T-cell (primary cell): Measurements from ENCODE around the gene HOXB7. TPM values are rescaled to one million over a fixed set of nuclear protein-coding genes. Genes with fewer than 3 reads are reported as not detected.

Experiments used
- ATAC-seq, 4 experiments: fragments of 200-7000 bp in 3 of 4; fragments of 150-1000 bp in 1 of 4; cut with Tn5 transposase; replicated peaks in 1 of 4; 1 replicate in 3 of 4; 2 replicates in 1 of 4; pipeline ENCODE4 v1.10.0; 2021; ENCODE audit warnings: moderate library complexity in 3 of 4, mild to moderate bottlenecking in 2 of 4, moderate number of reproducible peaks in 1 of 4
- CTCF ChIA-PET, 2 donors: fragments of 300-600 bp; sonication (Branson Sonifier 250); formaldehyde crosslinking; loops; one replicate each; lab custom pipeline; 2022; ENCODE audit warnings: antibody characterized with exemption in 2 of 2; lab: Charles Lee
- POLR2A ChIA-PET, 2 donors: fragments of 300-600 bp; sonication (Branson Sonifier 250); formaldehyde crosslinking; loops; one replicate each; lab custom pipeline; 2022; ENCODE audit warnings: antibody characterized with exemption in 2 of 2; lab: Charles Lee
- DNase-seq, 35 experiments: peaks; one replicate each; pipeline versions ENCODE4 v3.0.0 to v3.0.0-alpha.2; 2013 to 2023
- H3K27ac ChIP-seq: one replicate; pipeline ENCODE4 v1.5.1; 2013; ENCODE audit warnings: low read length
- H3K27me3 ChIP-seq, 2 experiments: replicated peaks in 1 of 2; 1 replicate in 1 of 2; 2 replicates in 1 of 2; pipeline versions ENCODE4 v1.6.1 to v1.7.0; 2013; ENCODE audit warnings: low read length in 1 of 2, mixed read lengths in 1 of 2; ENCODE audit not compliant: control insufficient read depth in 2 of 2, insufficient read depth in 2 of 2; ENCODE audit errors: extremely low read depth in 1 of 2
- H3K36me3 ChIP-seq, 2 donors: 1 replicate in 1 of 2; 2 replicates in 1 of 2; pipeline versions ENCODE4 v1.6.1 to v1.7.0; 2013; ENCODE audit warnings: low read length in 1 of 2; ENCODE audit not compliant: control insufficient read depth in 2 of 2, insufficient read depth in 1 of 2; ENCODE audit errors: extremely low read depth in 1 of 2
- H3K4me1 ChIP-seq, 2 experiments: 1 replicate in 1 of 2; 2 replicates in 1 of 2; pipeline versions ENCODE4 v1.6.1 to v1.7.0; 2013; ENCODE audit warnings: low read length in 2 of 2, mixed read lengths in 1 of 2; ENCODE audit not compliant: insufficient read depth in 2 of 2, control insufficient read depth in 1 of 2; ENCODE audit errors: extremely low read depth in 1 of 2
- H3K4me3 ChIP-seq, 2 donors: 1 replicate in 1 of 2; 2 replicates in 1 of 2; pipeline versions ENCODE4 v1.5.1 to v1.7.0; 2013; ENCODE audit warnings: mild to moderate bottlenecking in 2 of 2, low read length in 1 of 2, moderate library complexity in 1 of 2; ENCODE audit not compliant: control insufficient read depth in 1 of 2; ENCODE audit errors: extremely low read depth in 1 of 2
- H3K9me3 ChIP-seq: 2 replicates; pipeline ENCODE4 v1.7.0; 2013
- H3K27ac Mint-ChIP-seq, 2 donors: one replicate each; pipeline ENCODE4 v1.8.0; 2020 to 2021; ENCODE audit warnings: mild to moderate bottlenecking in 2 of 2, mixed read lengths in 2 of 2
- H3K27me3 Mint-ChIP-seq, 2 donors: one replicate each; pipeline ENCODE4 v1.8.0; 2021 to 2022; ENCODE audit warnings: mixed read lengths in 2 of 2
- H3K36me3 Mint-ChIP-seq: one replicate; pipeline ENCODE4 v1.8.0; 2021; ENCODE audit warnings: mixed read lengths
- H3K4me1 Mint-ChIP-seq, 3 donors: one replicate each; pipeline ENCODE4 v1.8.0; 2020 to 2022; ENCODE audit warnings: mixed read lengths in 3 of 3, mild to moderate bottlenecking in 1 of 3
- H3K4me3 Mint-ChIP-seq, 3 donors: one replicate each; pipeline ENCODE4 v1.8.0; 2020 to 2022; ENCODE audit warnings: mild to moderate bottlenecking in 3 of 3, mixed read lengths in 3 of 3, moderate library complexity in 3 of 3
- H3K9me3 Mint-ChIP-seq, 3 donors: one replicate each; pipeline ENCODE4 v1.8.0; 2020 to 2022; ENCODE audit warnings: mixed read lengths in 3 of 3
- WGBS: methylation state at CpG from one replicate; pipeline ENCODE4 v1.1.5; 2013; ENCODE audit warnings: missing lambda C conversion rate; ENCODE audit not compliant: insufficient coverage; 5-methylcytosine and 5-hydroxymethylcytosine counted together
- total RNA-seq, 35 experiments: library from RNA in 6 of 35; stranded (reverse) in 6 of 35; fragments of 120-200 nt in 1 of 35; gene quantifications; one replicate each; pipeline versions ENCODE4 v1.2.1 to v1.2.4 and lab custom pipeline; 2013 to 2026

Gene HOXB7
- total RNA-seq, 5 donors from 2014 or later (not counting 1 experiment from before 2014, with no cell fraction given): 0.47 to 0.66 (median 0.60) TPM; not detected in 2

DNA sequence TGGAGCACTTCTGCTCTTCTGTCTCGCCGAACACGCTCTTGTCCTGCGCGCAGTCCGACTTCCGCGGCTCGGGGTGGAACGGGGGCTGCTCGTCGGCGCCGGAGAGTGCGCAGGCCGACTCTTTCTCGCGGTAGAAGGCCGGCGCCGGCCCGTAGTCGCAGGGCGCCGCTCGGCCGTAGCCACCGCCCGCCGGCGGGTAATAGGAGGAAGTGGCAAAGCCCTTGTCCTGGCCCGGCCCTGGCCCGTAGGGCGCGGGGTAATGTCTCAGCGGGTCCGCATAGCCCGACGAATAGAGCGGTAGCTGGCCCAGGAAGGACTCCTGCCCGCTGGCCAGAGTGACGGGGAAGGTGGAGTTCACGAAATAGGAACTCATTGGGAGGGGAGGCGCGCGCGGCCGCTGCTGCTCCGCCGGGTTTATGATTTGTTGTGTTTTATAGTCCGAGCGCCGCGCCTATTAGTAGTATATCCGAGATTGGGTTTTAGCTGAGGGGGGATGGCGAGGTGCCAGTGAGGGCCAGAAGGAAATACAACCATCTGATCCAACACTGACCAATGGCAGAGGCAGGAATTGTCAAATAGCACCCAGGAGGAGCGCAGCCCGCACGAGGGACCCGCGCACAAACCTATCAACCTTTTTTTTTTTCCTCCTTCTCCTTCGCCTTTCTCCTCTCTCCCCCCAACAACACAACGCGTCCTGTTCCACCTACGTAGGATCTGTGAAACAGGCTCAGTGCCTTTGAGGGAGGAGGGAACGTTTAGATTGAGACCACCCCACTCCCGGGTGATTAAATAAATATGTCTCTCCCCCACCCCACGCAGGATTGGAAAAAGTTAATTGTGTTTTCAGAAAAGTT, 12.8 kb downstream of the HOXB7 start:
- H3K27ac Mint-ChIP-seq: no peak overlapping the region
- peaks cover 42 to 53% (median 46%) of the 10 kb centered on the region in 3 donors for H3K4me1 Mint-ChIP-seq
- WGBS: 1% methylated on average over 50 of the region's 68 CpGs
- H3K9me3 ChIP-seq: no peaks in the 10 kb centered on the region
- no peak overlapping the region for H3K27ac ChIP-seq
- peak overlapping the region; percentile 64 to 81 (median 74) for H3K4me3 Mint-ChIP-seq
- peaks cover 89 to 94% of the 10 kb centered on the region in 2 donors for H3K27me3 Mint-ChIP-seq
- peaks cover 12 to 95% of the 10 kb centered on the region in 2 experiments for H3K27me3 ChIP-seq
- H3K36me3 Mint-ChIP-seq: no peaks in the 10 kb centered on the region
- peaks cover 12 to 60% of the 10 kb centered on the region in 2 experiments for H3K4me1 ChIP-seq
- DNase-seq (peak in 5 of 35 experiments; percentile 37 to 50 (median 42)), ATAC-seq (peak; percentile 15 to 52 (median 36))
- H3K4me3 ChIP-seq: peak overlapping the region; percentile 41 to 46
- H3K9me3 Mint-ChIP-seq: no peaks in the 10 kb centered on the region
- ChIA-PET CTCF (interaction anchor here in 1 of 2 donors (0.9 kb wide), 1 partner anchor 15 kb away, joined by 4 read pairs; no protein-coding TSS in a partner anchor), POLR2A (no interaction called here)
- H3K36me3 ChIP-seq: no peaks in the 10 kb centered on the region

GRCh38 chr17:48597528-48597777, 13.4 kb downstream of the HOXB7 start:
- H3K27ac Mint-ChIP-seq: no peak overlapping the region
- peaks cover 46 to 54% (median 51%) of the 10 kb centered on the region in 3 donors for H3K4me1 Mint-ChIP-seq
- Histone ChIP-seq H3K9me3 (no peaks in the 10 kb centered on the region), H3K4me1 (peaks cover 12 to 60% of the 10 kb centered on the region in 2 experiments), H3K27ac (no peak overlapping the region), H3K4me3 (peak overlapping the region; percentile 41 to 46), H3K27me3 (peaks cover 12 to 93% of the 10 kb centered on the region in 2 experiments), H3K36me3 (no peaks in the 10 kb centered on the region)
- H3K36me3 Mint-ChIP-seq: no peaks in the 10 kb centered on the region
- H3K9me3 Mint-ChIP-seq: no peaks in the 10 kb centered on the region
- peak in 3 of 35 experiments; percentile 44 to 66 (median 48) for DNase-seq
- H3K27me3 Mint-ChIP-seq: peaks cover 89 to 94% of the 10 kb centered on the region in 2 donors
- ChIA-PET CTCF (no interaction called here), POLR2A (no interaction called here)
- peak overlapping the region; percentile 64 to 81 (median 74) for H3K4me3 Mint-ChIP-seq
- 0% methylated on average over 14 of the region's 16 CpGs for WGBS
- peak in 2 of 4 experiments; percentile 53 to 58 for ATAC-seq

DNA sequence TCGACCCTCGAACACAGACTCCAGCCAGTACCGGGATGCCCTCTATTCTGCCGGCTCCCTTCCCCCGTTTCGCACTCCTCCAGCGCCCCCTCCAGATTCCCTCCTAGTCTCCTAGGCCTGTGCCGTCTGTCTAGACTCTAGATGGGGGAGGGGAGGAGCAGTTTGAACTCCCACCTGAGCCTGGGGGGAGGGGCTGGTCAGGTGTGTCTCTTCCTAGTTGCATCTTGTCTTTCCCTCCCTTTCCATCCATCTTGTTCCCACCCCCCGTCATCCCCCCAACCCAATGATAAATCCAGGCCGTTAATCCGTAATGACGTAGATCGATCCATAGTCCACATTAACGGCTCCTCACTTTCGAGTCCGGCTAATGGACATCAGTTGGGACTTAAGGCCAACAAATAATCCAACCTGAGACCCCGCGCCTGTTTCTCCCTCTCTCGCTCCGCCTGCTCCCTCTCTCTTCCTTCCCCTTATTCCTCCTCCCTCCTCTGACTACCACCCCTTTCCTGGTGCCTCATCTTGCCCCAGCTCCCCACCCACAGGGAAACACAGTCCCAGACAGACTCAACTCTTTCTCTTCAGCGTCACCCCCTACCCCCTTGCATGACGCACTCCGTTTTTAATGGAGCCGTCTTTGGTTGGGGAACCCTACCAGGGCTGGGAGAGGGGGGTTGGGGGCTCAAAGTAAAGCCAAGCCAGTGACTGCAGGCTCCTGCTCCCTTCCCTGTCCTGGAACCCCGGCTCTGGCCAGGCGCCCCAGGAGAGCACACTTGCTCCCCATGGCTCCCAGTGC, 13.9 kb downstream of the HOXB7 start:
- Mint-ChIP-seq H3K27ac (peak overlapping the region in 1 of 2 donors; percentile 85), H3K4me3 (peak overlapping the region; percentile 60 to 82 (median 74)), H3K9me3 (no peaks in the 10 kb centered on the region), H3K4me1 (peaks cover 44 to 53% (median 52%) of the 10 kb centered on the region in 3 donors), H3K36me3 (no peaks in the 10 kb centered on the region), H3K27me3 (peaks cover 90 to 92% of the 10 kb centered on the region in 2 donors)
- no peak for DNase-seq
- Histone ChIP-seq H3K4me3 (peak overlapping the region; percentile 41 to 64), H3K27me3 (peaks cover 12 to 93% of the 10 kb centered on the region in 2 experiments), H3K27ac (no peak overlapping the region), H3K4me1 (peaks cover 10 to 60% of the 10 kb centered on the region in 2 experiments), H3K9me3 (no peaks in the 10 kb centered on the region), H3K36me3 (no peaks in the 10 kb centered on the region)
- ChIA-PET CTCF (interaction anchor here (0.6 to 1.0 kb wide), 2 partner anchors 22 to 482 kb away, joined by 3 to 16 read pairs; no protein-coding TSS in a partner anchor), POLR2A (no interaction called here)
- WGBS: 15% methylated on average over 13 of the region's 26 CpGs
- ATAC-seq: no peak

DNA sequence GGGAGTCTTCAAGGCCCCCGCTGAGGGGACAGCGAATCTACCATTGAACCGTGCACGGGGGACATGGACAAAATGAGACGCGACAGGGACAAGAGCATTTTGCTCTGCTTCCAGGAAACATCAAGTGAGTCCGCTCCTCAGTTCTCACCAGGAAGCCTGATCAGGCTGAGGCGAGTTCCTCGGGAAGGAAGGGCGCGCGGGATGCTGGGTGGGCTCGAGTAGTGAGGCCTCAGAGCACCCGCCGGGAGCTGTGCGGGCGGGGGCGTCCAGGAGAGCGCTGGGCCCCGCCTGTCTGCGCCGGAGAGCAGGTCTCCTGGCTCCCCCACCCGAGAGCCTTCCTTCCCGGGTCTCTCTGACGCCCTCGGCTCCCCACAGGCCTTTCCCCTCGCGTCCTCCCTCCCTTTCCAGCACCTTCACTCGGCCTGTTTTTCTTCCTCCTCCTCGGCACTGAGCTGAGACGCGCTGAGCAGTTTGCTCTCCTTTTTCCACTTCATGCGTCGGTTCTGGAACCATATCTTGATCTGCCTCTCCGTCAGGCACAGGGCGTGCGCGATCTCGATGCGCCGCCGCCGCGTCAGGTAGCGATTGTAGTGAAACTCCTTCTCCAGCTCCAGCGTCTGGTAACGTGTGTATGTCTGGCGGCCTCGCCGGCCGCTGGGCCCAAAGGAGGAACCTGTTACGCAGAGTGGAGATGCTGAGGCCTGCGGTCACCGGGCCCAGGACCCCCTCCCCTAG, 14.7 kb downstream of the HOXB7 start:
- peaks cover 91 to 92% of the 10 kb centered on the region in 2 donors for H3K27me3 Mint-ChIP-seq
- H3K36me3 Mint-ChIP-seq: no peaks in the 10 kb centered on the region
- peaks cover 43 to 53% (median 48%) of the 10 kb centered on the region in 3 donors for H3K4me1 Mint-ChIP-seq
- no peaks in the 10 kb centered on the region for H3K36me3 ChIP-seq
- ATAC-seq (peak; percentile 24 to 43 (median 26)), DNase-seq (peak in 5 of 35 experiments; percentile 26 to 51 (median 41))
- no peaks in the 10 kb centered on the region for H3K9me3 ChIP-seq
- H3K27ac Mint-ChIP-seq: peak overlapping the region in 1 of 2 donors; percentile 85
- peaks cover 8 to 54% of the 10 kb centered on the region in 2 experiments for H3K4me1 ChIP-seq
- peaks cover 12 to 92% of the 10 kb centered on the region in 2 experiments for H3K27me3 ChIP-seq
- WGBS: 24% methylated on average over 52 of the region's 54 CpGs
- H3K9me3 Mint-ChIP-seq: no peaks in the 10 kb centered on the region
- H3K27ac ChIP-seq: no peak overlapping the region
- H3K4me3 ChIP-seq: peak overlapping the region; percentile 16 to 64
- CTCF ChIA-PET: interaction anchor here (0.6 to 1.0 kb wide), 4 partner anchors 23 to 481 kb away, joined by 3 to 16 read pairs (median 4); no protein-coding TSS in a partner anchor
- H3K4me3 Mint-ChIP-seq: peak overlapping the region; percentile 60 to 82 (median 74)
- POLR2A ChIA-PET: no interaction called here

DNA sequence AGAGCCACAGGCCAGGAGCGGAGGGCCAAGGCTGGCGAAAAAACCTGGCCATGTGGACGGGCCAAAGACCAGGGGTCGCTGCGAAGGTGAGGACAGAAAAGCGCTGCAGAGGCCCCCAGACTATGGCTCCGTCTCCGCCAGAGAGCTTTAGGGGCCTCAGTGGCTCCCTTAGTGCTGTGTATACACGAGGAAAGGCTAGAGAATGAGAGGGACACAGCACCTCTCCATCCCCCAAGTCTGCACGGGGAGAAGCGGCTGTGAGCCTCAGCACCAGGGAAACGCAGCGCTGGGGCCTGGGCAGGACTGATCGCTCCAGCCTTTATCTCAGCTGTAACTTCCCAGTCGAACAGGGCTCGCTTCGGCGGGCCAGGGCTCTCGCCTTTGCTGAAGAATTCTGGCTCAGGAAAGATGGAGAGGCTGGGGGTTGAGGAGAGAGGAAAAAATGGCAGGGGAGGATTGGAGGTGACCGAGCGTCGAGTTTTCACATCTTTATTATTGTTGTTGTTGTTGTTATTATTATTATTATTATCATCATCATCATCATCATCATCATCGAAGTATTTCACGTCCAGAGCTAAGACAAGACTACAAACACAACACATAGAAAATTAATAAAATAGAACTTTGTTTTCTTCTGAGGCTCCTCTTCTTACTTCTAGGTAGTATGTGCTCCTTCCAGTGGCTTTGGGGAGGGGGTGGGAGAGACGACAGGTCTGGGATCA, 15.4 kb downstream of the HOXB7 start:
- no peak overlapping the region for H3K27ac ChIP-seq
- Mint-ChIP-seq H3K36me3 (no peaks in the 10 kb centered on the region), H3K9me3 (no peaks in the 10 kb centered on the region), H3K4me3 (peak overlapping the region in 2 of 3 donors; percentile 17 to 38), H3K4me1 (peaks cover 43 to 53% (median 48%) of the 10 kb centered on the region in 3 donors), H3K27me3 (peaks cover 89 to 91% of the 10 kb centered on the region in 2 donors), H3K27ac (peak overlapping the region in 1 of 2 donors; percentile 71)
- H3K4me1 ChIP-seq: peaks cover 8 to 54% of the 10 kb centered on the region in 2 experiments
- no peak overlapping the region for H3K4me3 ChIP-seq
- ATAC-seq (no peak), DNase-seq (no peak)
- CTCF ChIA-PET: interaction anchor here (0.6 to 1.1 kb wide), 5 partner anchors 34 to 287 kb away, joined by 3 to 6 read pairs (median 3); no protein-coding TSS in a partner anchor
- no peaks in the 10 kb centered on the region for H3K9me3 ChIP-seq
- no peaks in the 10 kb centered on the region for H3K36me3 ChIP-seq
- POLR2A ChIA-PET: no interaction called here
- H3K27me3 ChIP-seq: peaks cover 12 to 94% of the 10 kb centered on the region in 2 experiments
- 83% methylated on average over 2 of the region's 25 CpGs for WGBS
